NB4 (cell line): ENCODE data around the gene PAQR7.

Source experiments
- DNase-seq: peaks from one replicate; pipeline ENCODE4 v3.0.0; 2010; ENCODE audit warnings: low read depth
- H3K4me3 ChIP-seq: one replicate; pipeline ENCODE4 v1.5.1; 2011; ENCODE audit warnings: mild to moderate bottlenecking, low read depth, low read length, moderate library complexity
- MYC ChIP-seq: IDR thresholded peaks from 2 replicates; pipeline ENCODE4 v1.6.1; 2011; ENCODE audit warnings: low read depth, low read length
- POLR2A ChIP-seq: IDR thresholded peaks from 2 replicates; pipeline ENCODE4 v1.6.1; 2011; ENCODE audit warnings: mild to moderate bottlenecking; ENCODE audit not compliant: insufficient read length; ENCODE audit errors: extremely low read depth
- TF ChIP-seq, protein P1 (sequence below): IDR thresholded peaks from one replicate; pipeline ENCODE4 v1.5.1; 2012; ENCODE audit warnings: low read depth, low read length
- TF ChIP-seq, protein P2 (sequence below): IDR thresholded peaks from 2 replicates; pipeline ENCODE4 v1.6.1; 2011; ENCODE audit warnings: low read depth, low read length

PAQR7 gene

DNA sequence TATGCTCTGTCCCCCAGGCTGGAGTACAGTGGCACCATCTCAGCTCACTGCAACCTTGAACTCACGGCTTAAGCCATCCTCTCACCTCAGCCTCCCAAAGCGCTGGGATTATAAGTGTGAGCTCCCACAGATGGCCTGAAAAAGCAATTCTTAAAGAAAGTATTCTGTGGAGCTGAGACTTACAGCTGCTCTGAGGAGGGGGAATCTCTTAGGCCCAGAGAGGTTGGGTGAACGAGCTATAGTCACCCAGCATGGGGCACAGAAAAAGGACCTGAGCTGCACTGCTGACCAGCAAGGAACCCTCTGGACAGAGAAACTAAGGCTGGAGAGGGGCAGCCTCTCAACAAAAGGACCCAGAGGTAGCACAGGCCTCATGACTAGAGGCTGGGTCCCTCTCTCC lies 1.3 kb downstream of the PAQR7 start:
- no peak for DNase-seq
- H3K4me3 ChIP-seq, result no peak overlapping the region
- TF ChIP-seq MYC (no peak), POLR2A (no peak)
- TF ChIP-seq, protein P1, sequence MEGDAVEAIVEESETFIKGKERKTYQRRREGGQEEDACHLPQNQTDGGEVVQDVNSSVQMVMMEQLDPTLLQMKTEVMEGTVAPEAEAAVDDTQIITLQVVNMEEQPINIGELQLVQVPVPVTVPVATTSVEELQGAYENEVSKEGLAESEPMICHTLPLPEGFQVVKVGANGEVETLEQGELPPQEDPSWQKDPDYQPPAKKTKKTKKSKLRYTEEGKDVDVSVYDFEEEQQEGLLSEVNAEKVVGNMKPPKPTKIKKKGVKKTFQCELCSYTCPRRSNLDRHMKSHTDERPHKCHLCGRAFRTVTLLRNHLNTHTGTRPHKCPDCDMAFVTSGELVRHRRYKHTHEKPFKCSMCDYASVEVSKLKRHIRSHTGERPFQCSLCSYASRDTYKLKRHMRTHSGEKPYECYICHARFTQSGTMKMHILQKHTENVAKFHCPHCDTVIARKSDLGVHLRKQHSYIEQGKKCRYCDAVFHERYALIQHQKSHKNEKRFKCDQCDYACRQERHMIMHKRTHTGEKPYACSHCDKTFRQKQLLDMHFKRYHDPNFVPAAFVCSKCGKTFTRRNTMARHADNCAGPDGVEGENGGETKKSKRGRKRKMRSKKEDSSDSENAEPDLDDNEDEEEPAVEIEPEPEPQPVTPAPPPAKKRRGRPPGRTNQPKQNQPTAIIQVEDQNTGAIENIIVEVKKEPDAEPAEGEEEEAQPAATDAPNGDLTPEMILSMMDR, result no peak
- TF ChIP-seq, protein P2, sequence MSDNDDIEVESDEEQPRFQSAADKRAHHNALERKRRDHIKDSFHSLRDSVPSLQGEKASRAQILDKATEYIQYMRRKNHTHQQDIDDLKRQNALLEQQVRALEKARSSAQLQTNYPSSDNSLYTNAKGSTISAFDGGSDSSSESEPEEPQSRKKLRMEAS, result no peak

DNA sequence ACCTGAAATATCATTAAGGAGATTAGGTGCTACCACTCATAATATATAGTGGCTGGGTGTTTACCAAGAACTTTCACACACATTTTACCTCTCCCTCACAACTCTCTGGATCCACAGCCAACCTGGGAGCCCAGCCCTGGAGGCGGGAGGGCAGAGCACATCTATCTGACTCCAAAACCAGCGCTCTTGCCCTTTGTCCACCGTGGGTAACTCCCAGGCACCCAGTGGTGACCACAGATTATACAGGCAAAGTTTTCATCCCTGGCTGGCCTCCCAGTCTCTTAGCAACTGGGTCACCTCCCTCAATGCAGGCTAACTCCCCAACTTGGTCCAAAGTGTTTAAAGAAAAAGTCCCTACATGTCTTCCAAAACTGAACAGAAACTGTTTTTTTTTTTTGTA lies 2.4 kb downstream of the PAQR7 start:
- no peak overlapping the region for H3K4me3 ChIP-seq
- peak; percentile 25 for DNase-seq
- TF ChIP-seq, protein P1, result no peak
- TF ChIP-seq, protein P2, result no peak
- TF ChIP-seq MYC (no peak), POLR2A (no peak)

DNA sequence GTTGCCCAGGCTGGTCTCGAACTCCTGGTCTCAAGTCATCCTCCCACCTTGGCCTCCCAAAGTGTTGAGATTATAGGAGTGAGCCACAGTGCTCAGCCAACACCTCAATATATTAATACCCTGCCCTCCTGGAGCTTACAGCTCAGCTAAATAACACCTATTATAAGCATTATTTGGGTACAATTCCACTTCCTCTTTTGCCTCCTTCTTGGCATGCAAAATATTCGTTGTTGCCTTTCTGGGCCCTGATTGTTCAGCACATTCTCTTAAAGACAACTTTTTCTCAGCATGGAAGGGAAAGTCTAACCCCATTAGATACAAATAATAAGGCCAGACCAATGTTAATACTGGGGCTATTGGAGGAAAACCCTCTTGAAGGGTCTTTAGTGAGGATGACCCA lies 2.8 kb downstream of the PAQR7 start:
- no peak overlapping the region for H3K4me3 ChIP-seq
- TF ChIP-seq, protein P2, result no peak
- TF ChIP-seq POLR2A, result no peak
- TF ChIP-seq, protein P1, result no peak
- TF ChIP-seq MYC, result no peak
- DNase-seq, result peak; percentile 30

DNA sequence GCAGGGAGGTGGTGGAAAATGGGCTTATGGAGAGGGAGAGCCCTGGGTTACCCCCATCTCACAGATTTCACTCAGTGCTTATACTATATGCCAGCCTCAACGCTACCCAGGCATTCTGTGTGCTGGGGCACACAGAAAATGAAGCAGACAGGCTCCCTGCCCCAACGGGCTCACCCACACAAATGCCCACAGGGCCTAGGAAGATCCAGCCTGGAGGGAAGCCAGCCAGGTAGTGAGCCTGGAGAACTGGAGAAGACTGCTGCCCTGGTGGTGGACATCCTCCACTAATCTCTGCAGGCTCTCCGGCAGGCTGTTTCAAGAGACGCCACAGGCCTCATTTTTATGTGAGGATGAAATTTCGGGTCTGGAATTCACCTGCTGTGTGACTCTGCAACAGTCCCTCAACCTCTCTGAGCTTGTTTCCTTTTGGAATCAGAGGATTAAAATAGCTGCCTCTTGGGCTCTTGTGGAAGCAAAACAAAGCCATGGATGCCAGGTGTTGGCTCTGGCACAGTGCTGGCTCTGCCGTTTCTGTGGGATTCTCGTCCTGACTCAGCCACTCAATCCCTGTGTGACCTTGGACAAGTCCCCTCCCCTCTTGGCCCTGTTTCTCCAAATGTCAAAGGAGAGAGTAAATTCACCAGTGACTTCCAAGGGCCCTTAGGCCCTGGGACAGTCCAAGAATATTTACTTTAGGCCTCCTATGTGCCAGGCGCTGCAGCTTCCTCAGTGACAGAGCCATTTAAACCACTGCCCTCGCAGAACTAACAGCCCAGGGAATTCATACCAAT lies 3.6 kb downstream of the PAQR7 start:
- DNase-seq, result no peak
- TF ChIP-seq, protein P2, result no peak
- TF ChIP-seq, protein P1, result no peak
- TF ChIP-seq POLR2A, result no peak
- no peak for TF ChIP-seq MYC
- no peak overlapping the region for H3K4me3 ChIP-seq

DNA sequence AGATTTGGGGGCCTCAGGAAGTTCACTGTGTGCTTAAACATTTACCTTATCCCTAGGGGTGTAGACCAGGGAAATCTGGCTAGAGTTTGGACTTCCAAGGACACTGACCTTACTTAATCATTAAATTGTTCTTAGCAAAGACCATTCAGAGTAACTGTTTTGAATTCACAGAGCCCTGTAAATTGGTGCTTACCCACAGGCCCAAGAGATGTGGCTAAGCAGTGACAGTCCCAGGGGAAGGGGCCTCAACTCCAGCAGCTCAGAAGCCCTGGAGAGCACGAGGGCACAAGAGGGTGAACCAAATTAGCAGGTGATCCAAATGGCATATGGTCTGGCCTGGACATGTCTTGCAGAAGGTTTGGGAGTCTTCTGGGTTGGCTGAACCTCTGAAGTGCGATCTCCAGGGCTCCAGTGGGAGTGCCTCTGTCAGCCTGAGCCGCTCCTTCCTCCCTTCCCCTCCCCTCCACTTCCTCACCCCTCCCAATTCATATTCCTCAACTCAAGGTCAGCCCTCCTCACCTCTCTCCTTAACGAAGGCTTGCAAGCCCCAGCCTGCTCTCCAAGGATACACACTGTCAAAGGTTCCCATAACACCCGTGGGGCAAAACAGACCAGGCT lies 4.3 kb downstream of the PAQR7 start:
- TF ChIP-seq, protein P2, result peak; percentile 23; the same call in 1 of the 2 replicates
- TF ChIP-seq POLR2A, result no peak
- peak; percentile 72 for DNase-seq

DNA sequence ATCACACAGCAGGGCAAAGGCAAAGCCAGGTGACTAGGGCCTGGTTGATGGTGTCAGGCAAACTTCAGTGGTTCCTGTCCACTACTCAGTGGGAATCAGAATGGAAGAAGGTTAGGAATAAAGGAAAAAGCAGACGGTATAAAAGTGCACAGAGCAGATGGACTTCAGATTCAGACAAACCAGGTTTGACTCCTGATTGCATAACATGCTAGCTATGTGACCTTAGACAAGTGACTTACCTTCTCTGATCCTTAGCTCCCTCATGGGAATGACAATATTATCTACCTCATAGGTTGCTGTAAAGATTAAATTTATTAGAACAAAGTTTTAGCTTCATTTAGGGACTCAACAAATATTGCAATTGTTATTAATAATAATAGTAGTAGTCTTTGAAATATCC lies 4.9 kb downstream of the PAQR7 start:
- no peak for DNase-seq
- TF ChIP-seq, protein P2, result no peak
- TF ChIP-seq POLR2A (no peak), MYC (no peak)
- TF ChIP-seq, protein P1, result no peak
- H3K4me3 ChIP-seq, result no peak overlapping the region

More for the DNA sequence above, 4.3 kb downstream of the PAQR7 start:
- H3K4me3 ChIP-seq, result no peak overlapping the region
